ENCODE results near the gene SNRPA. TPM values are rescaled to one million over a fixed set of nuclear protein-coding genes. Genes with fewer than 3 reads are reported as not detected.

The SNRPA gene
- polyA plus RNA-seq, 1 donor, result 57.2 TPM

Other genes with a start within 250 kb of the SNRPA start
- 18.3 TPM for gene SHKBP1, start 174.3 kb upstream of the SNRPA start, polyA plus RNA-seq (ENCODE audit: insufficient read length)
- gene LTBP4, start 149.8 kb upstream of the SNRPA start, polyA plus RNA-seq (ENCODE audit: insufficient read length), result 239 TPM
- 32.6 TPM for gene NUMBL, start 60.6 kb upstream of the SNRPA start, polyA plus RNA-seq (ENCODE audit: insufficient read length)
- gene COQ8B, start 34.3 kb upstream of the SNRPA start, polyA plus RNA-seq (ENCODE audit: insufficient read length), result 18.7 TPM
- 9.9 TPM for gene ITPKC, start 34.1 kb upstream of the SNRPA start, polyA plus RNA-seq (ENCODE audit: insufficient read length)
- gene ACTMAP, start 726 bp upstream of the SNRPA start, polyA plus RNA-seq (ENCODE audit: insufficient read length), result 8.5 TPM
- 1.6 TPM for gene MIA, start 24.3 kb downstream of the SNRPA start, polyA plus RNA-seq (ENCODE audit: insufficient read length)
- 9.0 TPM for gene RAB4B, start 27.0 kb downstream of the SNRPA start, polyA plus RNA-seq (ENCODE audit: insufficient read length)
- gene EGLN2, start 48.0 kb downstream of the SNRPA start, polyA plus RNA-seq (ENCODE audit: insufficient read length), result 46.2 TPM
- 0.29 TPM for gene CYP2A6, start 99.2 kb downstream of the SNRPA start, polyA plus RNA-seq (ENCODE audit: insufficient read length)
- gene CYP2A7, start 131.0 kb downstream of the SNRPA start, polyA plus RNA-seq (ENCODE audit: insufficient read length), result 0.27 TPM
- not detected for gene CYP2B6, start 240.1 kb downstream of the SNRPA start, polyA plus RNA-seq (ENCODE audit: insufficient read length)